LNCAP (cell line): ENCODE results near the gene TFF2.

ENCODE experiments used
- TF ChIP-seq, protein P1 (sequence below): fragments of 450-650 bp; IDR thresholded peaks from 2 replicates; pipeline ENCODE4 v1.5.1; 2017; ENCODE audit warnings: mild to moderate bottlenecking

The TFF2 gene

DNA sequence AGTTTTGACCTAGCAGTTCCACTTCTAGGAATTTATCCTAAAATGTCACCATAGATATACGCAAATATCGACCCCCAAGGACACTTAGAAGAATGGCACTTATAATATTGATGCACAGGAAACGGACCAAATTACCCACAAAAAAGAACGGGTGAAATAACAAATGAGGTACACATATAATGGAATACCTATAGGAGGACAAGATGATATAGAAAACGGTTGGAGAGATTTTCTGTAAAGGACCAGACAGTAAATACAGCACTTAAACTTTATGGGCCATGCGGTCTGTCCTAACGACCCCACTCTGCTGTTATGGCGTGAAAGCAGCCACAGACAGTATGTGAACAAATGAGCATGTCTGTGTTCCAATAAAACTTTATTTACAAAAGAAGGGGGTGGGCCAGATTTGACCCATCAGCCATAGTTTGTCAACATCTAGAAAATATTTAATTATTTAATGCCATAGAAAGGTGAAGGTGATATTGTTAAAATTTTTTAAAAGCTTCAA is 42.7 kb upstream of the TFF2 start:
- TF ChIP-seq, protein P1, sequence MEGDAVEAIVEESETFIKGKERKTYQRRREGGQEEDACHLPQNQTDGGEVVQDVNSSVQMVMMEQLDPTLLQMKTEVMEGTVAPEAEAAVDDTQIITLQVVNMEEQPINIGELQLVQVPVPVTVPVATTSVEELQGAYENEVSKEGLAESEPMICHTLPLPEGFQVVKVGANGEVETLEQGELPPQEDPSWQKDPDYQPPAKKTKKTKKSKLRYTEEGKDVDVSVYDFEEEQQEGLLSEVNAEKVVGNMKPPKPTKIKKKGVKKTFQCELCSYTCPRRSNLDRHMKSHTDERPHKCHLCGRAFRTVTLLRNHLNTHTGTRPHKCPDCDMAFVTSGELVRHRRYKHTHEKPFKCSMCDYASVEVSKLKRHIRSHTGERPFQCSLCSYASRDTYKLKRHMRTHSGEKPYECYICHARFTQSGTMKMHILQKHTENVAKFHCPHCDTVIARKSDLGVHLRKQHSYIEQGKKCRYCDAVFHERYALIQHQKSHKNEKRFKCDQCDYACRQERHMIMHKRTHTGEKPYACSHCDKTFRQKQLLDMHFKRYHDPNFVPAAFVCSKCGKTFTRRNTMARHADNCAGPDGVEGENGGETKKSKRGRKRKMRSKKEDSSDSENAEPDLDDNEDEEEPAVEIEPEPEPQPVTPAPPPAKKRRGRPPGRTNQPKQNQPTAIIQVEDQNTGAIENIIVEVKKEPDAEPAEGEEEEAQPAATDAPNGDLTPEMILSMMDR: no peak

DNA sequence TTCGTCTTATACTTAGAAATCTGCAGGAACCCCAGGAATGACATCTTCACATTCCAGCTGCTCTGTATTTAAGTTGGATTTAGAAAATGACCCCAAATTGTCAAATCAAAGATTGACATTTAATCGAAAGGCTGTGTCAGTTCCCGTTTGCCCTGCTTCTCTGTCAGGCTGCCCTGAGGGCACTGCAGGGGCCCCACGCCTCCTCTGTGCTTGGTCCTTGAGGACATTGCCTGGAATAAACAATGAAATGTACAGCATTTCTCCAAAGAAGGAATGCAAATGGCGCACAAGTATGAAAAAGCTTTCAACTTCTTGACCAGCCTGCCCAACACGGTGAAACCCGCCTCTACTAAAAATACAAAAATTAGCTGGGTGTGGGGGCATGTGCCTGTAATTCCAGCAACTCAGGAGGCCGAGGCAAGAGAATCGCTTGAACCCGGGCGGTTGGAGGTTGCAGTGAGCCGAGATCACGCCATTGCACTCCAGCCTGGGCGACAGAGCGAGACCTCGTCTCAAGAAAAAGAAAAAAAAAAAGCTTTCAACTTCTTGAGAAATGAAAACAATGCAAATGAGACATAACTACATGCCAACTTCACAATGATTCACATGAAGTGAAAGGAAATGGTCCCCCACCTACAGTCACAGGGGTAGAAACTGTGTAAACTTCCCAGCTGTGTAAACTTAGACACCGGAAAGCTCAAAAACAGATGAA is 42.1 kb upstream of the TFF2 start:
- TF ChIP-seq, protein P1: no peak

DNA sequence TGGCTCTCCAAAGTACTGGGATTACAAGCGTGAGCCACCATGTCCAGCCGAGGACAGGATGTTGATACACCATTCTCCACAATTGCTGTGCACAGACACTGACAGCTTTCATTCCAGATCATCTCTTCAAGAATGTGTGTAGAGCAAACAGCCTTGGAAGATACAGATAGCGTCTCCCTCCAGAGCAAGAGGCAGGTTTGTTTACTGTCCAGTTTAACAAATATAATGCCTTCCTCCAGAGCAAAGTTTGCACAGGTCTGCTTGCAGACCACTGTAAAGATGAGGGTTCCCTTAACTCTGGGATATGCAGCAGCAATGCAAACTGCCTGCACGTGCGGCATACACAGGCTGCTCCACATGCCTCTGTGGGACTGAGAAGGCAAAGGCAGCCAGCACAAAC is 40.5 kb upstream of the TFF2 start:
- TF ChIP-seq, protein P1: no peak

DNA sequence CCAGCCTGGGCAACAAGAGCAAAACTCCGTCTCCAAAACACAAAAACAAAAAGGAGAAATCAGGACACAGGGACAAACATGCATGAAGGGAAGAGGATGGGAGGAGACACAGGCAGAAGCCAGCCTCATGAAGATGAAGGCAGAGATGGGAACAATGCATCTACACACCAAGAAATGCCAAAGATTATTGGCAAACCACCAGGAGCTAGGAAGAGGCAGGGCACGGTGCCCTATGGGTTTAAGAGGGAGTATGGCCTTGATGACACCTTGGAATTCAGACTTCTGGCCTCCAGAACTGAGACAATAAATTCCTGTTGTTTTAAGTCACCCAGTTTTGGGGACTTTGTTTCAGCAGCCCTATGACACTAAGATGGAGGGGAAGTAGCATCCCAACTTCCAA is 39.9 kb upstream of the TFF2 start:
- TF ChIP-seq, protein P1: no peak

DNA sequence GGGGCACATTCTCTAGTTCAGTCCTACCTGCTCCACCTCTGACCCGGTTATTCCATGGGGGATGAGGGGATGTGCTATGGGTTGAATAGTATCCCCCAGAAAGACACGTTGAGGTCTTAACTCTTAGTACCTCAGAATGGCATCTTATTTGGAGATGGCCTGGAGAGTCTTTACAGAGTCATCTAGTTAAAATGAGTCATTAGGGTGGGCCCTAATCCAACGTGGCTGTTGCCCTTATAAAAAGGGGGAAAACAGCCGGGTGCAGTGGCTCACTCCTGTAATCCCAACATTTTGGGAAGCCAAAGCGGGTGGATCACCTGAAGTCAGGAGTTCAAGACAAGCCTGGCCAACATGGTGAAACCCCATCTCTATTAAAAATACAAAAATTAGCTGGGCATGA is 39.4 kb upstream of the TFF2 start:
- TF ChIP-seq, protein P1: no peak

DNA sequence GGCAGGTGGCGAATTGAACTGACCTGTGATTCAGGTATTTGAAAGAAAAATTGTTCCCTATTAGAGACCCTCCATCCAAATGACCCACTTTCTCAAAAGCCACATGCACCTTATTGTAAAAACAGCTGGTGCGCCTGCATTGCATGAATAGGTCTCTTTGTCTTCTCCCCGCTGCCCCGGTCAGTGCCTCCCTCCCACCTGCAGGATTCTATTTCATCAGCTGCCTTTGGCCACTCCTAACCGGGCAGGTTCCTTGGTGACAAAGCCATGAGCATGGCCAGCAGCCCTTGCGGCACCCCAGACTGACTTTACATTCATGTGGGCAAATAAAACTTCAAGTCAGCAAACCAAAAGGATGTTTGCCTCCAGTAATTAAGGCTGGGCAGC is 38.6 kb upstream of the TFF2 start:
- TF ChIP-seq, protein P1: no peak

DNA sequence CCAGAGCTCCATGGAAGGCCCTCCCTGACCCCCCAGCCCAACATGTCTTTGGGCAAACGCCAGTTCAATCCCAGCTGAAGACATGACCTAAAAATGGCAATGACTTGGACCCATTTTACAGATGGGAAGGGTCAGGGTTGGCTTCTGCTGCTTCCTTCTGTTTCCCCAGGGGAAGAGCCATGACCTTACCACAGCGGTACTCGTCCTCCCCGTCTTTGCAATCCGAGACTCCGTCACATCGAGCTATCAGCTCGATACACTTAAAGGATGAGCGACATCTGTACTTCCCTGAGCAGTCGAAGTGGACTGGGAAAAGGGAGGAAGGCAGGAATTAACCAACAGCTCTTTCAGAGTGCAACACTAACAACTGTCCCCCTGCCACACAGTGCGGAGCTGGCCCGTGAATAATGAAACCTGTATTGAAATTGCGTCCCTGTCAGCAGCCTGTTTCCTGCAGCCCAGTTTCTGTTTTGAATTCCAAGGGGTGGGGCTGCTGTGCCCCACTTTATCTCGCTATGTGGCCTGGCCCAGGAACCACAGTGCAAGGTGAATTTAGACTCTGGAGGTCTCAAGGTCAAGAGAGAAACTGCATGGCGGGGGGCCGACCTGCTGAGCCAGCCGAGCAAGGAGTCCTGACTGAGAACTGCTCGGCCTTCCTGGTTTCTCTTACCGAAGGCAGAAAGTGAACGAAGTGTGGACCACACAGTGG is 38.1 kb upstream of the TFF2 start:
- TF ChIP-seq, protein P1: no peak
